Measurements from ENCODE around the gene TMEM52.

Gene TMEM52

GRCh38 chr1:1920608-1921458, 1.8 kb upstream of the TMEM52 start:
- no peak for DNase-seq (ENCODE audit: low spot score)
- Histone ChIP-seq H2BK5ac (ENCODE audit: low read length) (peak overlapping the region; percentile 91), H3K4me3 (ENCODE audit: low read length in 2 of 2) (no peak overlapping the region), H4K8ac (ENCODE audit: low read depth, low read length) (no peak overlapping the region), H3K4me2 (ENCODE audit: insufficient read depth, low read length, poor library complexity, severe bottlenecking) (no peak overlapping the region), H3K14ac (ENCODE audit: low read length) (no peak overlapping the region), H2AFZ (ENCODE audit: low read length) (no peak overlapping the region), H2BK12ac (ENCODE audit: low read length) (peak overlapping the region; percentile 98), H3K9ac (ENCODE audit: low read depth, low read length, poor library complexity) (no peak overlapping the region), H3K36me3 (replicated peaks in 1 of 2; ENCODE audit: control insufficient read depth in 2 of 2, insufficient read depth in 2 of 2, low read length in 2 of 2) (no peaks in the 10 kb centered on the region), H4K91ac (ENCODE audit: low read depth, low read length, poor library complexity) (no peak overlapping the region), H3K4ac (ENCODE audit: low read length) (no peak overlapping the region), H3K9me3 (replicated peaks in 1 of 2; ENCODE audit: control insufficient read depth in 2 of 2, insufficient read depth in 1 of 2, low read depth in 1 of 2, low read length in 2 of 2) (peaks cover 0 to 2% of the 10 kb centered on the region in 2 donors), H3K23ac (ENCODE audit: low read depth, low read length, poor library complexity) (peak overlapping the region; percentile 76), H2BK15ac (ENCODE audit: low read length) (peak overlapping the region; percentile 100), H3K27me3 (ENCODE audit: control insufficient read depth in 3 of 3, insufficient read depth in 3 of 3, low read depth in 1 of 3, low read length in 3 of 3) (peaks cover 0 to 33% (median 11%) of the 10 kb centered on the region in 3 experiments), H3K27ac (replicated peaks; ENCODE audit: low read length) (no peak overlapping the region), H3K79me1 (ENCODE audit: low read depth, low read length) (peaks cover 9% of the 10 kb centered on the region), H2BK120ac (ENCODE audit: low read depth, low read length) (no peak overlapping the region), H3K18ac (ENCODE audit: low read length) (peak overlapping the region; percentile 70), H3K4me1 (ENCODE audit: control insufficient read depth in 2 of 2, insufficient read depth in 1 of 2, low read depth in 1 of 2, low read length in 2 of 2) (peaks cover 8 to 10% of the 10 kb centered on the region in 2 donors), H2AK5ac (ENCODE audit: low read depth, low read length) (peak overlapping the region; percentile 93)
- WGBS, 2 donors (ENCODE audit: extremely low coverage in 2 of 2, insufficient read length in 2 of 2, insufficient replicate concordance in 1 of 2) = no CpG with 5 or more reads among the region's 27 CpGs

DNA sequence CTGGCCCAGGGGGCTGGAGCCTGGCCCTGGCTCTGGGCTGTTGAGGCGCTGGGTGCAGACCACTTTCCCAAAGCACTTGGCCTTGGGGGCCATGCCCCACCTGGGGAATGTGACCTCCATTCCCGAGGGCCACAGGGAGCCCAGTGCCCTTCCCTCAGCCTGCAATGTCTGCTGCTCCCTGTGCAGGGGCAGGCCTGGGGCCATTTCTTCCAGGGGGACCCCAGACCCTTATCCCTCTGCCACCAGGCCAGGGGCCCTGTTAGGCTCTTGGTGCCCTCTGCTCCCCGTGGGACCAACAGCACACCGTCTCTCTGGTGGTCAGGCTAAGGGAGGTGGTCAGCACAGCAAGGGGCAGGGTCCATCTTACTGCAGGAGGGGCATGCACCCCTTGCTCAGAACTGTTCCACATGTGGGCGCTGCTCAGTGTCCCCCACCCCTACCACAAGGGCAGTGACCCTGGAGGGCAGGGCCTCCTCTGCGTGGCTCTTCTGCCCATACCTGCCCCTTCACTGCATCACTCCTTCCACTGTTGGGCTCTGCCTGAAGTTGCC, 1.1 kb upstream of the TMEM52 start:
- Histone ChIP-seq H3K4ac (ENCODE audit: low read length) (peak overlapping the region; percentile 58), H3K27me3 (ENCODE audit: control insufficient read depth in 3 of 3, insufficient read depth in 3 of 3, low read depth in 1 of 3, low read length in 3 of 3) (peaks cover 0 to 37% (median 11%) of the 10 kb centered on the region in 3 experiments), H3K9ac (ENCODE audit: low read depth, low read length, poor library complexity) (peak overlapping the region; percentile 86), H3K18ac (ENCODE audit: low read length) (peak overlapping the region; percentile 91), H2BK120ac (ENCODE audit: low read depth, low read length) (peak overlapping the region; percentile 100), H2AK5ac (ENCODE audit: low read depth, low read length) (peak overlapping the region; percentile 93), H2BK12ac (ENCODE audit: low read length) (peak overlapping the region; percentile 98), H3K27ac (replicated peaks; ENCODE audit: low read length) (no peak overlapping the region), H3K9me3 (replicated peaks in 1 of 2; ENCODE audit: control insufficient read depth in 2 of 2, insufficient read depth in 1 of 2, low read depth in 1 of 2, low read length in 2 of 2) (no peaks in the 10 kb centered on the region), H3K36me3 (replicated peaks in 1 of 2; ENCODE audit: control insufficient read depth in 2 of 2, insufficient read depth in 2 of 2, low read length in 2 of 2) (no peaks in the 10 kb centered on the region), H3K4me2 (ENCODE audit: insufficient read depth, low read length, poor library complexity, severe bottlenecking) (no peak overlapping the region), H3K4me1 (ENCODE audit: control insufficient read depth in 2 of 2, insufficient read depth in 1 of 2, low read depth in 1 of 2, low read length in 2 of 2) (peaks cover 8 to 10% of the 10 kb centered on the region in 2 donors), H2AFZ (ENCODE audit: low read length) (peak overlapping the region; percentile 84), H4K8ac (ENCODE audit: low read depth, low read length) (no peak overlapping the region), H3K4me3 (ENCODE audit: low read length in 2 of 2) (peak overlapping the region in 1 of 2 donors; percentile 77), H3K79me1 (ENCODE audit: low read depth, low read length) (peaks cover 9% of the 10 kb centered on the region), H2BK15ac (ENCODE audit: low read length) (peak overlapping the region; percentile 100), H2BK5ac (ENCODE audit: low read length) (peak overlapping the region; percentile 91), H3K23ac (ENCODE audit: low read depth, low read length, poor library complexity) (peak overlapping the region; percentile 76), H4K91ac (ENCODE audit: low read depth, low read length, poor library complexity) (peak overlapping the region; percentile 83), H3K14ac (ENCODE audit: low read length) (no peak overlapping the region)
- no peak for DNase-seq (ENCODE audit: low spot score)
- no CpG with 5 or more reads among the region's 6 CpGs for WGBS, 2 donors (ENCODE audit: extremely low coverage in 2 of 2, insufficient read length in 2 of 2, insufficient replicate concordance in 1 of 2)

- H3K9ac ChIP-seq (ENCODE audit: low read depth, low read length, poor library complexity) = peak overlapping the region; percentile 86
These were observed 401 bp upstream of the TMEM52 start for GRCh38 chr1:1919304-1920056.

More at GRCh38 chr1:1919304-1920056, 401 bp upstream of the TMEM52 start:
- Histone ChIP-seq H3K4ac (ENCODE audit: low read length) (no peak overlapping the region), H3K36me3 (replicated peaks in 1 of 2; ENCODE audit: control insufficient read depth in 2 of 2, insufficient read depth in 2 of 2, low read length in 2 of 2) (no peaks in the 10 kb centered on the region), H3K27me3 (ENCODE audit: control insufficient read depth in 3 of 3, insufficient read depth in 3 of 3, low read depth in 1 of 3, low read length in 3 of 3) (peaks cover 0 to 43% (median 11%) of the 10 kb centered on the region in 3 experiments), H2BK15ac (ENCODE audit: low read length) (peak overlapping the region; percentile 100), H2BK12ac (ENCODE audit: low read length) (peak overlapping the region; percentile 98), H3K4me2 (ENCODE audit: insufficient read depth, low read length, poor library complexity, severe bottlenecking) (peak overlapping the region; percentile 89), H3K18ac (ENCODE audit: low read length) (peak overlapping the region; percentile 91), H4K8ac (ENCODE audit: low read depth, low read length) (peak overlapping the region; percentile 65), H2AK5ac (ENCODE audit: low read depth, low read length) (peak overlapping the region; percentile 93), H3K14ac (ENCODE audit: low read length) (peak overlapping the region; percentile 82), H2BK5ac (ENCODE audit: low read length) (peak overlapping the region; percentile 91), H3K27ac (replicated peaks; ENCODE audit: low read length) (peak overlapping the region; percentile 43), H2AFZ (ENCODE audit: low read length) (peak overlapping the region; percentile 84), H3K23ac (ENCODE audit: low read depth, low read length, poor library complexity) (peak overlapping the region; percentile 98), H3K79me1 (ENCODE audit: low read depth, low read length) (peaks cover 9% of the 10 kb centered on the region), H3K9me3 (replicated peaks in 1 of 2; ENCODE audit: control insufficient read depth in 2 of 2, insufficient read depth in 1 of 2, low read depth in 1 of 2, low read length in 2 of 2) (no peaks in the 10 kb centered on the region), H2BK120ac (ENCODE audit: low read depth, low read length) (peak overlapping the region; percentile 100), H3K4me3 (ENCODE audit: low read length in 2 of 2) (peak overlapping the region; percentile 43 to 89), H3K4me1 (ENCODE audit: control insufficient read depth in 2 of 2, insufficient read depth in 1 of 2, low read depth in 1 of 2, low read length in 2 of 2) (peaks cover 8 to 10% of the 10 kb centered on the region in 2 donors), H4K91ac (ENCODE audit: low read depth, low read length, poor library complexity) (peak overlapping the region; percentile 83)
- no CpG with 5 or more reads among the region's 62 CpGs for WGBS, 2 donors (ENCODE audit: extremely low coverage in 2 of 2, insufficient read length in 2 of 2, insufficient replicate concordance in 1 of 2)
- peak; percentile 100 for DNase-seq (ENCODE audit: low spot score)

Measured in neuronal stem cell (in vitro differentiated cells).